Activated CD8-positive, alpha-beta T cell treated with anti-CD3 and anti-CD28 coated beads for 36 hours (primary cell): ENCODE measurements around the gene ASCL4. TPM values are rescaled to one million over a fixed set of nuclear protein-coding genes. Genes with fewer than 3 reads are reported as not detected.

ENCODE experiments used
- ATAC-seq: fragments of 200-7000 bp; cut with Tn5 transposase; one replicate; pipeline ENCODE4 v1.10.0; 2021; ENCODE audit warnings: mild to moderate bottlenecking, moderate library complexity
- CTCF ChIA-PET: fragments of 350-600 bp; sonication (Branson Sonifier 250); formaldehyde crosslinking; loops from one replicate; lab custom pipeline; 2021; ENCODE audit warnings: antibody characterized with exemption; lab: Charles Lee
- POLR2A ChIA-PET: fragments of 350-600 bp; sonication (Branson Sonifier 250); formaldehyde crosslinking; loops from one replicate; lab custom pipeline; 2021; ENCODE audit warnings: antibody characterized with exemption; lab: Charles Lee
- DNase-seq: peaks from one replicate; pipeline ENCODE4 v3.0.0-alpha.2; 2020
- H3K27ac Mint-ChIP-seq: one replicate; pipeline ENCODE4 v1.8.0; 2021; ENCODE audit warnings: mild to moderate bottlenecking, mixed read lengths
- H3K27me3 Mint-ChIP-seq: one replicate; pipeline ENCODE4 v1.8.0; 2021; ENCODE audit warnings: mixed read lengths
- H3K36me3 Mint-ChIP-seq: one replicate; pipeline ENCODE4 v1.8.0; 2021; ENCODE audit warnings: low read depth, mixed read lengths
- H3K4me1 Mint-ChIP-seq: one replicate; pipeline ENCODE4 v1.8.0; 2021; ENCODE audit warnings: low read depth, mixed read lengths
- H3K4me3 Mint-ChIP-seq: one replicate; pipeline ENCODE4 v1.8.0; 2021; ENCODE audit warnings: mild to moderate bottlenecking, moderate library complexity, mixed read lengths
- H3K9me3 Mint-ChIP-seq: one replicate; pipeline ENCODE4 v1.8.0; 2021; ENCODE audit warnings: mixed read lengths
- CTCF ChIP-seq: fragments of 200-600 bp; IDR thresholded peaks from one replicate; pipeline ENCODE4 v1.8.0; 2022; ENCODE audit warnings: antibody characterized with exemption, mild to moderate bottlenecking
- intact Hi-C: fragments of 100-400 bp; cut with micrococcal nuclease; formaldehyde crosslinking; loops from one replicate; pipeline ENCODE4 v1.10.0; 2022
- total RNA-seq, 2 experiments: library from RNA; stranded (reverse); gene quantifications; one replicate each; pipeline ENCODE4 v1.2.3, GENCODE V29; 2021

The ASCL4 gene
- total RNA-seq, 2 experiments from 2014 or later = not detected

GRCh38 chr12:107749083-107749482 lies 25.4 kb upstream of the ASCL4 start:
- DNase-seq (no peak), ATAC-seq (peak; percentile 17)
- H3K27ac Mint-ChIP-seq = no peak overlapping the region
- POLR2A ChIA-PET = interaction anchor here (0.6 to 1.2 kb wide), 2 partner anchors 11 to 31 kb away, joined by 3 read pairs; no protein-coding TSS in a partner anchor
- CTCF ChIA-PET = no interaction called here
- peaks cover 38% of the 10 kb centered on the region for H3K36me3 Mint-ChIP-seq
- peaks cover 4% of the 10 kb centered on the region for H3K4me1 Mint-ChIP-seq
- H3K4me3 Mint-ChIP-seq = no peak overlapping the region
- H3K27me3 Mint-ChIP-seq = no peaks in the 10 kb centered on the region
- intact Hi-C loops = no loop called here
- no peak for TF ChIP-seq CTCF
- H3K9me3 Mint-ChIP-seq = no peaks in the 10 kb centered on the region

GRCh38 chr12:107759410-107759809 lies 15.1 kb upstream of the ASCL4 start:
- ATAC-seq = peak; percentile 37
- POLR2A ChIA-PET = interaction anchor here (3.8 kb wide), 1 partner anchor 74 kb away, joined by 13 read pairs; the partner anchor contains the start of gene PWP1
- peak; percentile 55 for DNase-seq
- H3K4me3 Mint-ChIP-seq = peak overlapping the region; percentile 92
- intact Hi-C loops = no loop called here
- TF ChIP-seq CTCF = no peak
- peaks cover 25% of the 10 kb centered on the region for H3K4me1 Mint-ChIP-seq
- H3K27ac Mint-ChIP-seq = peak overlapping the region; percentile 89
- no peaks in the 10 kb centered on the region for H3K9me3 Mint-ChIP-seq
- peaks cover 17% of the 10 kb centered on the region for H3K36me3 Mint-ChIP-seq
- no peaks in the 10 kb centered on the region for H3K27me3 Mint-ChIP-seq
- CTCF ChIA-PET = interaction anchor here (0.9 to 2.0 kb wide), 4 partner anchors 12 to 153 kb away, joined by 3 to 4 read pairs (median 4); no protein-coding TSS in a partner anchor

- intact Hi-C loops = loop anchor here (5.0 kb wide), 1 partner anchor 127 kb away; no protein-coding TSS in a partner anchor
- DNase-seq (peak; percentile 55), ATAC-seq (no peak)
- CTCF ChIA-PET = interaction anchor here (1.0 kb wide), 1 partner anchor 752 kb away, joined by 3 read pairs; no protein-coding TSS in a partner anchor
- Mint-ChIP-seq H3K27me3 (no peaks in the 10 kb centered on the region), H3K36me3 (peaks cover 17% of the 10 kb centered on the region), H3K4me1 (peaks cover 25% of the 10 kb centered on the region), H3K27ac (peak overlapping the region; percentile 89), H3K4me3 (peak overlapping the region; percentile 92), H3K9me3 (no peaks in the 10 kb centered on the region)
- POLR2A ChIA-PET = interaction anchor here (0.6 to 3.8 kb wide), 3 partner anchors 12 to 76 kb away, joined by 3 to 13 read pairs (median 3); partner anchors contain the start of gene PWP1
- TF ChIP-seq CTCF = no peak
These were observed 14.2 kb upstream of the ASCL4 start for GRCh38 chr12:107760207-107760808.

- peak within 1 kb of the TSS; percentile 92 for H3K4me3 Mint-ChIP-seq
- intact Hi-C loops = loop anchor here (5.0 kb wide), 1 partner anchor 126 kb away; no protein-coding TSS in a partner anchor
- ChIA-PET CTCF (interaction anchor here (1.0 kb wide), 1 partner anchor 751 kb away, joined by 3 read pairs; no protein-coding TSS in a partner anchor), POLR2A (interaction anchor here (0.6 to 3.8 kb wide), 3 partner anchors 12 to 77 kb away, joined by 3 to 13 read pairs (median 3); partner anchors contain the start of gene PWP1)
- peaks cover 17% of the 10 kb centered on the region for H3K36me3 Mint-ChIP-seq
- no peaks in the 10 kb centered on the region for H3K9me3 Mint-ChIP-seq
- peaks cover 25% of the 10 kb centered on the region for H3K4me1 Mint-ChIP-seq
- ATAC-seq (peak; percentile 95), DNase-seq (peak; percentile 89)
- no peaks in the 10 kb centered on the region for H3K27me3 Mint-ChIP-seq
- peak within 1 kb of the TSS; percentile 89 for H3K27ac Mint-ChIP-seq
- no peak for TF ChIP-seq CTCF
These were observed 13.5 kb upstream of the ASCL4 start, which contains the start of gene PRDM4 for GRCh38 chr12:107760809-107761501. Gene PRDM4, minus strand, starts transcription at chr12:107761137. Its CDS starts 622 bp downstream, at chr12:107760515.
